GM12878 (cell line): Measurements from ENCODE around the gene NEO1. TPM values are rescaled to one million over a fixed set of nuclear protein-coding genes. Genes with fewer than 3 reads are reported as not detected.

Source experiments
- ATAC-seq: fragments of 200-7000 bp; cut with Tn5 transposase; 3 replicates; pipeline ENCODE4 v1.9.1; 2020; ENCODE audit warnings: mild to moderate bottlenecking, moderate library complexity
- BruUV-seq: library from RNA; stranded (reverse); fragments of 400-500 nt; replicated peaks from 2 replicates; lab custom pipeline; 2021; lab: Mats Ljungman, UMichigan
- CTCF ChIA-PET: fragments of 300-600 bp; sonication (Branson Sonifier 250); formaldehyde crosslinking; extraction: SDS; loops from one replicate; lab custom pipeline; 2021; ENCODE audit warnings: inconsistent platforms; lab: Yijun Ruan, JAX
- POLR2A ChIA-PET: fragments of 350-600 bp; formaldehyde crosslinking; extraction: SDS; loops from one replicate; lab custom pipeline; 2021; ENCODE audit warnings: inconsistent platforms; lab: Charles Lee
- RAD21 ChIA-PET: fragments of 300-600 bp; sonication (Branson Sonifier 250); formaldehyde crosslinking; loops from one replicate; lab custom pipeline; 2023; ENCODE audit warnings: antibody characterized with exemption; ENCODE audit not compliant: unreplicated experiment; lab: Charles Lee
- SMC1A ChIA-PET: fragments of 300-600 bp; sonication (Branson Sonifier 250); formaldehyde crosslinking; loops from one replicate; lab custom pipeline; 2023; ENCODE audit not compliant: unreplicated experiment, uncharacterized antibody; lab: Charles Lee
- DNase-seq: peaks from one replicate; pipeline ENCODE4 v3.0.0-alpha.2; 2011; ENCODE audit warnings: low read depth, low spot score
- FAIRE-seq: peaks from 3 replicates; lab custom pipeline; 2011; peaks lifted over from hg19 to GRCh38; lab: Jason Lieb, UNC
- H2AFZ ChIP-seq: 2 replicates; pipeline ENCODE4 v1.6.0; 2011; ENCODE audit warnings: low read depth, low read length, control low read depth; ENCODE audit not compliant: control insufficient read depth
- H3K27ac ChIP-seq: 2 replicates; pipeline ENCODE4 v1.5.1; 2011; ENCODE audit warnings: control low read depth; ENCODE audit not compliant: control insufficient read depth, insufficient read depth
- H3K27me3 ChIP-seq, 2 experiments: replicated peaks in 1 of 2; 2 replicates each; pipeline versions ENCODE4 v1.6.0 to v1.6.1; 2011; ENCODE audit warnings: low read length in 1 of 2; ENCODE audit not compliant: control insufficient read depth in 2 of 2, insufficient read depth in 2 of 2
- H3K36me3 ChIP-seq, 2 experiments: 2 replicates each; pipeline ENCODE4 v1.5.1; 2011; ENCODE audit warnings: low read length in 1 of 2; ENCODE audit not compliant: control insufficient read depth in 2 of 2, insufficient read depth in 2 of 2
- H3K4me1 ChIP-seq: 2 replicates; pipeline ENCODE4 v1.6.1; 2011; ENCODE audit warnings: mild to moderate bottlenecking, low read length, moderate library complexity, mixed read lengths; ENCODE audit not compliant: control insufficient read depth, insufficient read depth
- H3K4me2 ChIP-seq: 2 replicates; pipeline ENCODE4 v1.6.0; 2011; ENCODE audit warnings: control low read depth; ENCODE audit not compliant: control insufficient read depth, insufficient read depth
- H3K4me3 ChIP-seq: fragments of 200-600 bp; sonication (generic); 2 replicates; pipeline ENCODE4 v1.5.1; 2016
- H3K79me2 ChIP-seq: 2 replicates; pipeline ENCODE4 v1.6.0; 2011; ENCODE audit warnings: low read length; ENCODE audit not compliant: control insufficient read depth, insufficient read depth
- H3K9ac ChIP-seq: 2 replicates; pipeline ENCODE4 v1.8.0; 2011; ENCODE audit warnings: low read length, control low read depth, mixed read lengths; ENCODE audit not compliant: control insufficient read depth, insufficient read depth
- H3K9me3 ChIP-seq: replicated peaks from 3 replicates; pipeline ENCODE4 v1.5.1; 2011; ENCODE audit warnings: mild to moderate bottlenecking, low read length; ENCODE audit not compliant: control insufficient read depth, insufficient read depth
- H4K20me1 ChIP-seq: 2 replicates; pipeline ENCODE4 v1.6.0; 2011; ENCODE audit not compliant: control insufficient read depth, insufficient read depth
- BRCA1 ChIP-seq: IDR thresholded peaks from 2 replicates; pipeline ENCODE4 v1.6.1; 2011; ENCODE audit warnings: low read depth, low read length, improper control_type of control experiment
- CHD4 ChIP-seq: fragments of 200-600 bp; sonication (generic); IDR thresholded peaks from 2 replicates; pipeline ENCODE4 v1.6.1; 2016; ENCODE audit warnings: mild to moderate bottlenecking
- ESRRA ChIP-seq: IDR thresholded peaks from 2 replicates; pipeline ENCODE4 v1.6.1; 2012; ENCODE audit warnings: mild to moderate bottlenecking, low read length, improper control_type of control experiment
- FOXM1 ChIP-seq: IDR thresholded peaks from 2 replicates; pipeline ENCODE4 v1.6.1; 2012; ENCODE audit warnings: low read depth, mild to moderate bottlenecking, inconsistent platforms, low read length, moderate library complexity
- KAT2A ChIP-seq: conservative IDR thresholded peaks from 2 replicates; pipeline ENCODE4 v1.6.1; 2011; ENCODE audit warnings: low read depth, low read length; ENCODE audit not compliant: control insufficient read depth
- MYC ChIP-seq: IDR thresholded peaks from 2 replicates; pipeline ENCODE4 v1.6.1; 2011; ENCODE audit warnings: mild to moderate bottlenecking, low read length, moderate library complexity, inconsistent platforms; ENCODE audit not compliant: insufficient read depth, insufficient replicate concordance, insufficient read length, severe bottlenecking
- PAX5 ChIP-seq: IDR thresholded peaks from 2 replicates; pipeline ENCODE4 v1.6.1; 2011; ENCODE audit warnings: low read depth, low read length, borderline replicate concordance
- WRNIP1 ChIP-seq: IDR thresholded peaks from 2 replicates; pipeline ENCODE4 v1.6.1; 2011; ENCODE audit warnings: low read depth, low read length, improper control_type of control experiment, borderline replicate concordance
- ZNF217 ChIP-seq: fragments of 450-650 bp; IDR thresholded peaks from 2 replicates; pipeline ENCODE4 v1.6.1; 2017; ENCODE audit warnings: antibody characterized with exemption, mild to moderate bottlenecking
- WGBS: methylation state at CpG from one replicate; pipeline ENCODE4 v1.1.6; 2016; ENCODE audit warnings: low lambda C conversion rate; ENCODE audit not compliant: insufficient replicate concordance, insufficient coverage; ENCODE audit errors: missing lambda C conversion rate; 5-methylcytosine and 5-hydroxymethylcytosine counted together
- in situ Hi-C: fragments of 300-500 bp; cut with MboI; formaldehyde crosslinking; loops from 9 replicates; pipeline ENCODE4 v1.14.3; 2018; ENCODE audit warnings: mixed read lengths
- intact Hi-C: fragments of 100-400 bp; cut with micrococcal nuclease; formaldehyde crosslinking; loops from one replicate; pipeline ENCODE4 v1.14.2; 2022; ENCODE audit not compliant: unreplicated experiment
- polyA plus RNA-seq, 11 experiments: library from polyadenylated mRNA; depleted of rRNA in 4 of 11; unstranded in 6 of 11; stranded (reverse) in 5 of 11; fragments of >200 nt; fragmentation: Nextera tagmentation in 4 of 11; fragmentation: Illumina TruSeq in 1 of 11; extraction: Ambion mirVana in 4 of 11; extraction: Trizol in 1 of 11; gene quantifications; 1 replicate in 1 of 11; 2 replicates in 10 of 11; pipeline versions ENCODE4 v1.2.1 to v1.2.3, GENCODE V29; 2011 to 2016; ENCODE audit warnings: inconsistent platforms in 2 of 11, missing spikeins in 2 of 11, low read depth in 1 of 11
- total RNA-seq, 4 experiments: library from RNA; depleted of rRNA in 3 of 4; stranded (reverse); fragments of >200 nt in 3 of 4; fragmentation: Illumina TruSeq in 1 of 4; extraction: Trizol in 1 of 4; gene quantifications; 2 replicates each; pipeline versions ENCODE4 v1.2.1 to v1.2.3, GENCODE V29; 2013 to 2021
- TF ChIP-seq, protein P1 (sequence below): IDR thresholded peaks from 2 replicates; pipeline ENCODE4 v1.6.1; 2012; ENCODE audit warnings: low read length, inconsistent platforms

Gene NEO1
- total and polyA plus RNA-seq, 10 of the 15 experiments (the other 5 are each of a cell fraction or from before 2014, with no cell fraction given): 0.03 to 2.0 (median 0.32) TPM

GRCh38 chr15:73048624-73049295 is 3.5 kb upstream of the NEO1 start:
- WGBS: 0% methylated on average over 1 of the region's 3 CpGs
- no TSS peak for BruUV-seq
- intact Hi-C loops: no loop called here
- CTCF ChIA-PET: no interaction called here
- H3K27me3 ChIP-seq: peaks cover 0 to 11% of the 10 kb centered on the region in 2 experiments; a peak in 1 of 4 replicates
- H3K79me2 ChIP-seq: no peaks in the 10 kb centered on the region
- H3K36me3 ChIP-seq: no peaks in the 10 kb centered on the region
- H3K9ac ChIP-seq: no peak overlapping the region
- SMC1A ChIA-PET: no interaction called here
- RAD21 ChIA-PET: no interaction called here
- in situ Hi-C loops: no loop called here
- DNase-seq: no peak
- no peak for TF ChIP-seq CHD4
- no peak for TF ChIP-seq MYC
- no peak for TF ChIP-seq ESRRA
- TF ChIP-seq BRCA1: no peak
- no peak for TF ChIP-seq FOXM1
- TF ChIP-seq WRNIP1: no peak
- TF ChIP-seq, protein P1, sequence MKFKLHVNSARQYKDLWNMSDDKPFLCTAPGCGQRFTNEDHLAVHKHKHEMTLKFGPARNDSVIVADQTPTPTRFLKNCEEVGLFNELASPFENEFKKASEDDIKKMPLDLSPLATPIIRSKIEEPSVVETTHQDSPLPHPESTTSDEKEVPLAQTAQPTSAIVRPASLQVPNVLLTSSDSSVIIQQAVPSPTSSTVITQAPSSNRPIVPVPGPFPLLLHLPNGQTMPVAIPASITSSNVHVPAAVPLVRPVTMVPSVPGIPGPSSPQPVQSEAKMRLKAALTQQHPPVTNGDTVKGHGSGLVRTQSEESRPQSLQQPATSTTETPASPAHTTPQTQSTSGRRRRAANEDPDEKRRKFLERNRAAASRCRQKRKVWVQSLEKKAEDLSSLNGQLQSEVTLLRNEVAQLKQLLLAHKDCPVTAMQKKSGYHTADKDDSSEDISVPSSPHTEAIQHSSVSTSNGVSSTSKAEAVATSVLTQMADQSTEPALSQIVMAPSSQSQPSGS: no peak
- TF ChIP-seq PAX5: no peak
- no peak for TF ChIP-seq ZNF217
- no peak for TF ChIP-seq KAT2A
- H3K9me3 ChIP-seq: no peaks in the 10 kb centered on the region
- no peak overlapping the region for H3K4me3 ChIP-seq
- POLR2A ChIA-PET: no interaction called here
- H2AFZ ChIP-seq: no peak overlapping the region
- FAIRE-seq: no peak
- no peak overlapping the region for H3K27ac ChIP-seq
- H3K4me1 ChIP-seq: no peaks in the 10 kb centered on the region
- no peak for ATAC-seq
- H4K20me1 ChIP-seq: no peaks in the 10 kb centered on the region
- H3K4me2 ChIP-seq: no peak overlapping the region
